ENCODE measurements around the gene ARHGEF2. TPM values are rescaled to one million over a fixed set of nuclear protein-coding genes. Genes with fewer than 3 reads are reported as not detected.

The ARHGEF2 gene
- total RNA-seq, 4 donors from 2014 or later, result 13.6 to 27.3 (median 26.4) TPM

- DNase-seq (no peak), ATAC-seq (no peak)
- TF ChIP-seq CTCF (IDR thresholded peaks at IDR 0.05 in 4 of 5, conservative IDR thresholded peaks at IDR 0.05 in 1 of 5), result no peak
- intact Hi-C loops (cut with DNase I; ENCODE audit: low total_unique reads), result no loop called here
- Histone ChIP-seq H3K9me3 (no peaks in the 10 kb centered on the region), H3K27me3 (no peaks in the 10 kb centered on the region), H3K36me3 (peaks cover 0 to 97% of the 10 kb centered on the region in 2 donors), H3K4me1 (peaks cover 7 to 10% of the 10 kb centered on the region in 2 donors), H3K27ac (peak overlapping the region in 1 of 4 donors; percentile 46), H3K4me3 (no peak overlapping the region)
- in situ Hi-C loops (cut with MboI; ENCODE audit: low sequenced_read_pairs in 4 of 4), result no loop called here
These were observed 25.8 kb downstream of the ARHGEF2 start for GRCh38 chr1:155952505-155952890.

- in situ Hi-C loops (cut with MboI; ENCODE audit: low sequenced_read_pairs in 4 of 4) (no loop called here), intact Hi-C loops (cut with DNase I; ENCODE audit: low total_unique reads) (no loop called here)
- peaks cover 7 to 10% of the 10 kb centered on the region in 2 donors for H3K4me1 ChIP-seq
- H3K27ac ChIP-seq, result peak overlapping the region in 1 of 4 donors; percentile 46
- no peak overlapping the region for H3K4me3 ChIP-seq
- ATAC-seq, result no peak
- no peak for DNase-seq
- no peaks in the 10 kb centered on the region for H3K9me3 ChIP-seq
- H3K27me3 ChIP-seq, result no peaks in the 10 kb centered on the region
- no peak for TF ChIP-seq POLR2A (IDR thresholded peaks at IDR 0.05)
- no peak for TF ChIP-seq CTCF (IDR thresholded peaks at IDR 0.05 in 4 of 5, conservative IDR thresholded peaks at IDR 0.05 in 1 of 5)
- peaks cover 0 to 97% of the 10 kb centered on the region in 2 donors for H3K36me3 ChIP-seq
These were observed 26.4 kb downstream of the ARHGEF2 start for GRCh38 chr1:155951753-155952504.

- H3K27me3 ChIP-seq, result no peaks in the 10 kb centered on the region
- H3K4me3 ChIP-seq, result no peak overlapping the region
- TF ChIP-seq CTCF (IDR thresholded peaks at IDR 0.05 in 4 of 5, conservative IDR thresholded peaks at IDR 0.05 in 1 of 5) (no peak), POLR2A (IDR thresholded peaks at IDR 0.05) (no peak)
- no peak overlapping the region for H3K27ac ChIP-seq
- H3K9me3 ChIP-seq, result no peaks in the 10 kb centered on the region
- peaks cover 0 to 90% of the 10 kb centered on the region in 2 donors for H3K36me3 ChIP-seq
- peaks cover 7 to 10% of the 10 kb centered on the region in 2 donors for H3K4me1 ChIP-seq
- ATAC-seq (no peak), DNase-seq (no peak)
- in situ Hi-C loops (cut with MboI; ENCODE audit: low sequenced_read_pairs in 4 of 4) (no loop called here), intact Hi-C loops (cut with DNase I; ENCODE audit: low total_unique reads) (no loop called here)
These were observed 27.5 kb downstream of the ARHGEF2 start for GRCh38 chr1:155950829-155951228.

- TF ChIP-seq POLR2A (IDR thresholded peaks at IDR 0.05) (no peak), CTCF (IDR thresholded peaks at IDR 0.05 in 4 of 5, conservative IDR thresholded peaks at IDR 0.05 in 1 of 5) (no peak)
- intact Hi-C loops (cut with DNase I; ENCODE audit: low total_unique reads) (no loop called here), in situ Hi-C loops (cut with MboI; ENCODE audit: low sequenced_read_pairs in 4 of 4) (no loop called here)
These were observed 30.6 kb downstream of the ARHGEF2 start for GRCh38 chr1:155947741-155948140.

More at GRCh38 chr1:155947741-155948140, 30.6 kb downstream of the ARHGEF2 start:
- ATAC-seq (no peak), DNase-seq (no peak)
- Histone ChIP-seq H3K4me1 (peaks cover 7 to 14% of the 10 kb centered on the region in 2 donors), H3K36me3 (peaks cover 0 to 62% of the 10 kb centered on the region in 2 donors), H3K27me3 (no peaks in the 10 kb centered on the region), H3K9me3 (no peaks in the 10 kb centered on the region), H3K27ac (no peak overlapping the region), H3K4me3 (no peak overlapping the region)
